Measurements from ENCODE around the gene MSI2. TPM values are rescaled to one million over a fixed set of nuclear protein-coding genes. Genes with fewer than 3 reads are reported as not detected.

The MSI2 gene
- total RNA-seq, 2 donors from 2014 or later, result 88.3 to 114 TPM

GRCh38 chr17:57666946-57667345, 410.6 kb downstream of the MSI2 start:
- WGBS, 2 experiments (ENCODE audit: insufficient coverage in 1 of 2, insufficient read length in 1 of 2), result 94 to 96% methylated on average over 6 of the region's 6 CpGs
- Mint-ChIP-seq H3K36me3 (ENCODE audit: low read depth) (peaks cover 20% of the 10 kb centered on the region), H3K9me3 (no peaks in the 10 kb centered on the region), H3K4me1 (peaks cover 36% of the 10 kb centered on the region), H3K27me3 (ENCODE audit: insufficient read depth) (no peaks in the 10 kb centered on the region), H3K4me3 (no peak overlapping the region), H3K27ac (no peak overlapping the region)
- Histone ChIP-seq H3K9ac (ENCODE audit: extremely low read depth, low read length, poor library complexity, severe bottlenecking) (no peak overlapping the region), H3K4me1 (ENCODE audit: control insufficient read depth, insufficient read depth, low read length) (peaks cover 6% of the 10 kb centered on the region), H3K36me3 (ENCODE audit: control insufficient read depth, insufficient read depth, low read length) (peaks cover 6% of the 10 kb centered on the region), H3K4me3 (ENCODE audit: low read length) (no peak overlapping the region), H3K27me3 (ENCODE audit: control insufficient read depth, insufficient read depth, low read length, poor library complexity, severe bottlenecking) (no peaks in the 10 kb centered on the region), H3K9me3 (ENCODE audit: control insufficient read depth, low read length) (no peaks in the 10 kb centered on the region), H3K27ac (ENCODE audit: low read depth, low read length) (no peak overlapping the region)
- DNase-seq, result peak; percentile 42
- TF ChIP-seq CTCF (conservative IDR thresholded peaks at IDR 0.05), result no peak

- no peaks in the 10 kb centered on the region for H3K27me3 ChIP-seq (ENCODE audit: control insufficient read depth, insufficient read depth, low read length, poor library complexity, severe bottlenecking)
- no peak overlapping the region for H3K27ac Mint-ChIP-seq
- no peak for DNase-seq
- no peaks in the 10 kb centered on the region for H3K9me3 ChIP-seq (ENCODE audit: control insufficient read depth, low read length)
- peaks cover 36% of the 10 kb centered on the region for H3K4me1 Mint-ChIP-seq
- H3K9me3 Mint-ChIP-seq, result no peaks in the 10 kb centered on the region
- H3K9ac ChIP-seq (ENCODE audit: extremely low read depth, low read length, poor library complexity, severe bottlenecking), result no peak overlapping the region
- H3K4me3 Mint-ChIP-seq, result no peak overlapping the region
- WGBS, 2 experiments (ENCODE audit: insufficient coverage in 1 of 2, insufficient read length in 1 of 2), result 94 to 100% methylated on average over 1 to 6 of the region's 6 CpGs
- no peak overlapping the region for H3K27ac ChIP-seq (ENCODE audit: low read depth, low read length)
- peaks cover 6% of the 10 kb centered on the region for H3K36me3 ChIP-seq (ENCODE audit: control insufficient read depth, insufficient read depth, low read length)
- H3K36me3 Mint-ChIP-seq (ENCODE audit: low read depth), result peaks cover 21% of the 10 kb centered on the region
- peaks cover 6% of the 10 kb centered on the region for H3K4me1 ChIP-seq (ENCODE audit: control insufficient read depth, insufficient read depth, low read length)
- H3K4me3 ChIP-seq (ENCODE audit: low read length), result no peak overlapping the region
- TF ChIP-seq CTCF (conservative IDR thresholded peaks at IDR 0.05), result no peak
- H3K27me3 Mint-ChIP-seq (ENCODE audit: insufficient read depth), result no peaks in the 10 kb centered on the region
Observed at GRCh38 chr17:57667461-57667923, 411.2 kb downstream of the MSI2 start.

- Mint-ChIP-seq H3K27ac (no peak overlapping the region), H3K4me1 (peaks cover 31% of the 10 kb centered on the region), H3K27me3 (ENCODE audit: insufficient read depth) (no peaks in the 10 kb centered on the region), H3K4me3 (no peak overlapping the region), H3K9me3 (no peaks in the 10 kb centered on the region), H3K36me3 (ENCODE audit: low read depth) (peaks cover 21% of the 10 kb centered on the region)
- Histone ChIP-seq H3K4me1 (ENCODE audit: control insufficient read depth, insufficient read depth, low read length) (peaks cover 4% of the 10 kb centered on the region), H3K27me3 (ENCODE audit: control insufficient read depth, insufficient read depth, low read length, poor library complexity, severe bottlenecking) (no peaks in the 10 kb centered on the region), H3K9me3 (ENCODE audit: control insufficient read depth, low read length) (no peaks in the 10 kb centered on the region), H3K9ac (ENCODE audit: extremely low read depth, low read length, poor library complexity, severe bottlenecking) (no peak overlapping the region), H3K27ac (ENCODE audit: low read depth, low read length) (no peak overlapping the region), H3K4me3 (ENCODE audit: low read length) (no peak overlapping the region), H3K36me3 (ENCODE audit: control insufficient read depth, insufficient read depth, low read length) (peaks cover 8% of the 10 kb centered on the region)
- 94 to 100% methylated on average over 2 to 3 of the region's 3 CpGs for WGBS, 2 experiments (ENCODE audit: insufficient coverage in 1 of 2, insufficient read length in 1 of 2)
- no peak for TF ChIP-seq CTCF (conservative IDR thresholded peaks at IDR 0.05)
- peak; percentile 26 for DNase-seq
Observed at GRCh38 chr17:57668332-57668731, 412.0 kb downstream of the MSI2 start.

All from endodermal cell (in vitro differentiated cells).